ENCODE measurements around the gene SLMAP.
A peak's percentile ranks its signal among the peaks of the same experiment; 100 is the strongest.

The SLMAP gene

GRCh38 chr3:57974796-57975388, 218.8 kb downstream of the SLMAP start:
- no peaks in the 10 kb centered on the region for H3K36me3 ChIP-seq (ENCODE audit: insufficient read depth, low read length)
- no peak overlapping the region for H3K4me2 ChIP-seq (ENCODE audit: low read depth, low read length, poor library complexity, severe bottlenecking)
- H3K4me3 ChIP-seq (ENCODE audit: low read length, poor library complexity, severe bottlenecking): no peak overlapping the region
- no peak for TF ChIP-seq EZH2phosphoT487 (IDR thresholded peaks at IDR 0.05; ENCODE audit: borderline replicate concordance)
- TF ChIP-seq CTCF (conservative IDR thresholded peaks at IDR 0.05; ENCODE audit: low read length): no peak
- H3K9me3 ChIP-seq (ENCODE audit: insufficient read depth, low read depth, low read length): no peaks in the 10 kb centered on the region
- no peaks in the 10 kb centered on the region for H3K79me2 ChIP-seq (ENCODE audit: insufficient read depth, low read length)
- H4K20me1 ChIP-seq (ENCODE audit: insufficient read depth, low read length, poor library complexity, severe bottlenecking): no peaks in the 10 kb centered on the region
- H3K4me1 ChIP-seq (ENCODE audit: insufficient read depth, low read length, poor library complexity, severe bottlenecking): peaks cover 19% of the 10 kb centered on the region
- H2AFZ ChIP-seq (ENCODE audit: low read length): no peak overlapping the region
- H3F3A ChIP-seq (ENCODE audit: low read depth): peaks cover 4% of the 10 kb centered on the region; the same call in 1 of the 2 replicates
- no peak overlapping the region for H3K9ac ChIP-seq (ENCODE audit: low read depth, low read length, poor library complexity, severe bottlenecking)
- H3K9me2 ChIP-seq (replicated peaks; ENCODE audit: low read depth, low read length): no peaks in the 10 kb centered on the region
- no peaks in the 10 kb centered on the region for H3K27me3 ChIP-seq (ENCODE audit: insufficient read depth, low read length, poor library complexity, severe bottlenecking)

DNA sequence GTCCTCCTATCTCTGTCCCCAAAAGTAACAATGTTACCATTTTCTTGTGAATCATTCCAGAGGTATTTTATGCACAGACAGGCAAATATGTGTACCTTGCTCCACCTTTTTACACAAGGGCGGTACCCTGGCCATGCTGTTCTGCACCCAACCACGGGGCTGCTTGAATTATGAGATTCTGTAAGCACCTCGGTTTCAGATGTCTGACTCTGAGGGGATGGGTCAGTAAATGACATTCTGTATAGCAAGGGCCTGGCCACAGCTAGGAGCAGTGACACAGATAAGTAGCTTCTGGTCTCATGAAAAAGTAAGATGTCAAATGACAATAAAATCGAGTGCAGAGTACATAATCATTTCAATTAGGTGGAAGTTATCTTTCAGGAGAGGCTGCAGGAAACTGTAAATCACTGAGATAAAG, 221.7 kb downstream of the SLMAP start:
- Histone ChIP-seq H3K9ac (ENCODE audit: low read depth, low read length, poor library complexity, severe bottlenecking) (no peak overlapping the region), H3K4me2 (ENCODE audit: low read depth, low read length, poor library complexity, severe bottlenecking) (peak overlapping the region; percentile 19), H3K27me3 (ENCODE audit: insufficient read depth, low read length, poor library complexity, severe bottlenecking) (no peaks in the 10 kb centered on the region), H4K20me1 (ENCODE audit: insufficient read depth, low read length, poor library complexity, severe bottlenecking) (no peaks in the 10 kb centered on the region), H3K9me3 (ENCODE audit: insufficient read depth, low read depth, low read length) (no peaks in the 10 kb centered on the region), H3K79me2 (ENCODE audit: insufficient read depth, low read length) (no peaks in the 10 kb centered on the region), H2AFZ (ENCODE audit: low read length) (peak overlapping the region; percentile 13; the same call in 1 of the 2 replicates), H3K4me3 (ENCODE audit: low read length, poor library complexity, severe bottlenecking) (no peak overlapping the region), H3K4me1 (ENCODE audit: insufficient read depth, low read length, poor library complexity, severe bottlenecking) (peaks cover 18% of the 10 kb centered on the region), H3F3A (ENCODE audit: low read depth) (peaks cover 4% of the 10 kb centered on the region; the same call in 1 of the 2 replicates), H3K36me3 (ENCODE audit: insufficient read depth, low read length) (no peaks in the 10 kb centered on the region), H3K9me2 (replicated peaks; ENCODE audit: low read depth, low read length) (no peaks in the 10 kb centered on the region)
- no peak for TF ChIP-seq EZH2phosphoT487 (IDR thresholded peaks at IDR 0.05; ENCODE audit: borderline replicate concordance)
- TF ChIP-seq CTCF (conservative IDR thresholded peaks at IDR 0.05; ENCODE audit: low read length): no peak

DNA sequence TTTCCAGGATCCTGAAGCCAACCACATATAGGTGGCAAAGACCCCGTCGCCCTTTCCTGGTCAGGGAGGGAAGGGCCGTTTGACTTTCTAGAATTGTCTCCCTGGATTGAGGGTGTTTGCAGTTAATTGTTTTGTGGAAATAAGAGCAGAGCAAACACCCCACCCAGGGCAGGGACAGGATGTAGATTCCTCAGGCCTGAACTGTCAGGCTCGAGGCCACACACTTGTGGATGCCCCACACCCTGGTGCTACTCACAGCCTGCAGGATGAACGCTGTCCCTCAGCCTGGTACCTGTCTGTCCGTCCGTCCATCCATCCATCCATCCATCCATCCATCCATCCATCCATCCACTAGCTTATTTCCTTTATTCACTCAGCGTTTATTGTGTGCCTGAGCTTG, 222.2 kb downstream of the SLMAP start:
- peak overlapping the region; percentile 19 for H3K4me2 ChIP-seq (ENCODE audit: low read depth, low read length, poor library complexity, severe bottlenecking)
- no peaks in the 10 kb centered on the region for H3K9me3 ChIP-seq (ENCODE audit: insufficient read depth, low read depth, low read length)
- no peaks in the 10 kb centered on the region for H4K20me1 ChIP-seq (ENCODE audit: insufficient read depth, low read length, poor library complexity, severe bottlenecking)
- TF ChIP-seq EZH2phosphoT487 (IDR thresholded peaks at IDR 0.05; ENCODE audit: borderline replicate concordance) (no peak), CTCF (conservative IDR thresholded peaks at IDR 0.05; ENCODE audit: low read length) (no peak)
- no peaks in the 10 kb centered on the region for H3K27me3 ChIP-seq (ENCODE audit: insufficient read depth, low read length, poor library complexity, severe bottlenecking)
- no peak overlapping the region for H3K4me3 ChIP-seq (ENCODE audit: low read length, poor library complexity, severe bottlenecking)
- H3K36me3 ChIP-seq (ENCODE audit: insufficient read depth, low read length): no peaks in the 10 kb centered on the region
- peaks cover 23% of the 10 kb centered on the region for H3K4me1 ChIP-seq (ENCODE audit: insufficient read depth, low read length, poor library complexity, severe bottlenecking)
- peaks cover 4% of the 10 kb centered on the region; the same call in 1 of the 2 replicates for H3F3A ChIP-seq (ENCODE audit: low read depth)
- peak overlapping the region; percentile 13; the same call in 1 of the 2 replicates for H2AFZ ChIP-seq (ENCODE audit: low read length)
- H3K79me2 ChIP-seq (ENCODE audit: insufficient read depth, low read length): no peaks in the 10 kb centered on the region
- no peak overlapping the region for H3K9ac ChIP-seq (ENCODE audit: low read depth, low read length, poor library complexity, severe bottlenecking)
- H3K9me2 ChIP-seq (replicated peaks; ENCODE audit: low read depth, low read length): no peaks in the 10 kb centered on the region
